Measurements from ENCODE around the gene FUT3.

The FUT3 gene

GRCh38 chr19:5805462-5806132 lies 45.7 kb downstream of the FUT3 start:
- Mint-ChIP-seq H3K9me3 (no peaks in the 10 kb centered on the region), H3K27ac (no peak overlapping the region), H3K4me3 (peak overlapping the region; percentile 47), H3K4me1 (peaks cover 29% of the 10 kb centered on the region), H3K36me3 (no peaks in the 10 kb centered on the region)
- DNase-seq (ENCODE audit: low spot score in 2 of 2): peak; percentile 38 to 76
- peak; percentile 29 for ATAC-seq

- H3K4me1 Mint-ChIP-seq: peaks cover 29% of the 10 kb centered on the region
- peak within 1 kb of the TSS; percentile 88 for H3K27ac Mint-ChIP-seq
- no peaks in the 10 kb centered on the region for H3K36me3 Mint-ChIP-seq
- ATAC-seq: peak; percentile 4
- DNase-seq (ENCODE audit: low spot score in 2 of 2): peak in 1 of 2 donors; percentile 68
- peak within 1 kb of the TSS; percentile 82 for H3K4me3 Mint-ChIP-seq
- H3K9me3 Mint-ChIP-seq: no peaks in the 10 kb centered on the region
Measured at GRCh38 chr19:5804516-5805461, 46.5 kb downstream of the FUT3 start, which contains the start of gene NRTN. Gene NRTN, plus strand, starts transcription at chr19:5805067. Its CDS starts 19,099 bp downstream, at chr19:5824166.

GRCh38 chr19:5803752-5804515 lies 47.3 kb downstream of the FUT3 start:
- DNase-seq (ENCODE audit: low spot score in 2 of 2) (peak; percentile 96 to 97), ATAC-seq (peak; percentile 93)
- H3K36me3 Mint-ChIP-seq: no peaks in the 10 kb centered on the region
- H3K4me3 Mint-ChIP-seq: peak overlapping the region; percentile 82
- no peaks in the 10 kb centered on the region for H3K9me3 Mint-ChIP-seq
- peak overlapping the region; percentile 88 for H3K27ac Mint-ChIP-seq
- peaks cover 29% of the 10 kb centered on the region for H3K4me1 Mint-ChIP-seq

- H3K27ac Mint-ChIP-seq: no peak overlapping the region
- no peak for DNase-seq (ENCODE audit: low spot score in 2 of 2)
- ATAC-seq: no peak
- H3K4me3 Mint-ChIP-seq: peak overlapping the region; percentile 82
- no peaks in the 10 kb centered on the region for H3K36me3 Mint-ChIP-seq
- no peaks in the 10 kb centered on the region for H3K9me3 Mint-ChIP-seq
- peaks cover 29% of the 10 kb centered on the region for H3K4me1 Mint-ChIP-seq
Measured at GRCh38 chr19:5803441-5803751, 47.9 kb downstream of the FUT3 start.

- DNase-seq (ENCODE audit: low spot score in 2 of 2) (no peak), ATAC-seq (no peak)
- Mint-ChIP-seq H3K27ac (no peak overlapping the region), H3K9me3 (no peaks in the 10 kb centered on the region), H3K4me3 (peak overlapping the region; percentile 82), H3K4me1 (peaks cover 29% of the 10 kb centered on the region), H3K36me3 (no peaks in the 10 kb centered on the region)
Measured at GRCh38 chr19:5801796-5802619, 49.2 kb downstream of the FUT3 start.

- ATAC-seq (no peak), DNase-seq (ENCODE audit: low spot score in 2 of 2) (no peak)
- no peak overlapping the region for H3K27ac Mint-ChIP-seq
- H3K4me3 Mint-ChIP-seq: no peak overlapping the region
- peaks cover 29% of the 10 kb centered on the region for H3K4me1 Mint-ChIP-seq
- H3K9me3 Mint-ChIP-seq: no peaks in the 10 kb centered on the region
- no peaks in the 10 kb centered on the region for H3K36me3 Mint-ChIP-seq
Measured at GRCh38 chr19:5800361-5801270, 50.6 kb downstream of the FUT3 start.

- H3K9me3 Mint-ChIP-seq: no peaks in the 10 kb centered on the region
- no peak overlapping the region for H3K27ac Mint-ChIP-seq
- H3K36me3 Mint-ChIP-seq: no peaks in the 10 kb centered on the region
- peaks cover 29% of the 10 kb centered on the region for H3K4me1 Mint-ChIP-seq
- DNase-seq (ENCODE audit: low spot score in 2 of 2): no peak
- no peak overlapping the region for H3K4me3 Mint-ChIP-seq
- no peak for ATAC-seq
Measured at GRCh38 chr19:5799247-5800241, 51.7 kb downstream of the FUT3 start.

GRCh38 chr19:5798244-5798643 lies 53.0 kb downstream of the FUT3 start:
- H3K4me3 Mint-ChIP-seq: no peak overlapping the region
- no peaks in the 10 kb centered on the region for H3K36me3 Mint-ChIP-seq
- DNase-seq (ENCODE audit: low spot score in 2 of 2): no peak
- no peak overlapping the region for H3K27ac Mint-ChIP-seq
- H3K9me3 Mint-ChIP-seq: no peaks in the 10 kb centered on the region
- peaks cover 17% of the 10 kb centered on the region for H3K4me1 Mint-ChIP-seq
- ATAC-seq: no peak

- H3K4me3 Mint-ChIP-seq: no peak overlapping the region
- ATAC-seq (no peak), DNase-seq (ENCODE audit: low spot score in 2 of 2) (no peak)
- H3K27ac Mint-ChIP-seq: no peak overlapping the region
- no peaks in the 10 kb centered on the region for H3K9me3 Mint-ChIP-seq
- H3K4me1 Mint-ChIP-seq: peaks cover 9% of the 10 kb centered on the region
- H3K36me3 Mint-ChIP-seq: peaks cover 8% of the 10 kb centered on the region
Measured at GRCh38 chr19:5795382-5795919, 55.8 kb downstream of the FUT3 start.

- no peak overlapping the region for H3K27ac Mint-ChIP-seq
- no peak overlapping the region for H3K4me3 Mint-ChIP-seq
- H3K4me1 Mint-ChIP-seq: peaks cover 20% of the 10 kb centered on the region
- no peak for DNase-seq (ENCODE audit: low spot score in 2 of 2)
- H3K36me3 Mint-ChIP-seq: peaks cover 31% of the 10 kb centered on the region
- H3K9me3 Mint-ChIP-seq: no peaks in the 10 kb centered on the region
- ATAC-seq: no peak
Measured at GRCh38 chr19:5793188-5793587, 58.1 kb downstream of the FUT3 start.
